HUDEP-2 (cell line): ENCODE data around the gene PTS.
"Not testable (repeated sequence)": the region's sequence is repeated elsewhere in the genome, so short reads cannot be mapped to it uniquely, and the experiment has no call there.

Source experiments
- DNase-seq, 76 experiments: peaks; one replicate each; lab custom pipeline; 2025; ENCODE audit not compliant: unreplicated experiment in 76 of 76; lab: John Stamatoyannopoulos, UW

Gene PTS

DNA sequence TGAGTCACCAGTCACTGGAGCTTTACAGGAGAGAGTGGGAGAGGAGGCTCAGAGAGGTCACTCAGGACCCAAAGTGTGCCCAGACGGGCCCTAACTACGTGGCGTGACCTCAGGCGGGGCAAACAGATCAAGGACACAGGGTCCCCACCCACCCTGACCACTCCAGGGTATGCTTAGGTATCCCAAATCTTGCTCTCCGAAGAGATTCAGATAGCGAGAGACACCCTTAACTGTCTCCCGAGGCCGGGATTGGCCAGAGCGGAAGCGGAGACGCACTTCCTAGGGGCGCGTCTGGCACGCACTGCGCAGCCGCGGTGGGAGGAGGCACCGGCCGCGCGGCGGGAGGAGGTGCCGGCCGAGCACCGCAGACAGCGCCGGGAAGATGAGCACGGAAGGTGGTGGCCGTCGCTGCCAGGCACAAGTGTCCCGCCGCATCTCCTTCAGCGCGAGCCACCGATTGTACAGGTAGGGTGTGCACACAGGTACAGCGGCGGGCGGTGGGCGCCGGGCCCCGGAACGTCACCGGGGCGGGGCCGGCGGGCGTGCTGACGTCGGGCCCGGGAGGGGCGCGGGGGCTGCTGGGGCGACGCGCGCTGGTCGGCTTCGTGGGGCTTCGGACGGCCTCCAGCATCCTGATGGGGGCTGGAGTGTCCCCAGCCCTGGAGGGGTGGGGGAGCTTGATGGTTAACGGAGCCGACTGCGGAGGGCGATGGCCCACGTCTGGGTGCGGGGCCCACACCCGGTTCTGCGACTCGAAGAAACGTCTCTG, at the start of gene PTS:
TSS of gene PTS (plus strand) at position 367 of the 769 bp plus-strand sequence. CDS start at position 383, 16 bp downstream.
- peak in 72 of 76 experiments; percentile 21 to 84 (median 68) for DNase-seq

DNA sequence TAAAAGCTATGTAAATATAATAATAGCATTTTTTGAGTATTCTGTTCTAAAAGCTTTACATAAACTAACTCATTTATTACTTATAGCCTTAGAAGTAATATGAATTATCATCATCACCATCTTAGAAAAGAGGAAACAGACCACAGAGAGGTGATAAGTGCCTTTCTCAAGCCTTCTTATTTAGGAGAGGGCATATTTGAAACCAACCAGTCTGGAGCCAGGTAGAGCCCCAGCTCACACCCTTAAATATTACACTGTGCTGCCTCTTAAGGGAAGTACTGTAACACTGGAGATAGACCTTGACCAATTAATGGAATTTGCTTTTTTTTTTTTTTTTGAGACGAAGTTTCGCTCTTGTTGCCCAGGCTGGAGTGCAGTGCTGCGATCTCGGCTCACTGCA, 48.6 kb upstream of the PTS start:
- no peak for DNase-seq

DNA sequence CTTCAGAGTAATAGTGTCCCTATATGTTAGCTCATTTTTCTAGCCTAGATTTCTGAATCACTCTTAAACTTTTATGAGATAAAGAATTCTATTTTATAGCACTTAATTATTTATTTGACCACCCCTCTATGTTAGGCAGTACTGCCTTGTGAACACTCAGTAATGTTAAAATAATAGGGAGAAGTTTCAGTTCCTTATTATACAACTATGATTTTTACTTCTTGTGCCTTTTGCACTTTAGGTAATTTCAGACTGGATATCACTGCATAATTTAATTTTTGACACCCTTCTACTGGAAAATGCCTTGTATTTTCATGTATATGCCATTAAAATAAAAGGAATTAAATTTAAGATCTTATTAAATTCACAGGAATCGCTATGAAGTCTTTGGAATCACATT, 47.8 kb upstream of the PTS start:
- DNase-seq = no peak

DNA sequence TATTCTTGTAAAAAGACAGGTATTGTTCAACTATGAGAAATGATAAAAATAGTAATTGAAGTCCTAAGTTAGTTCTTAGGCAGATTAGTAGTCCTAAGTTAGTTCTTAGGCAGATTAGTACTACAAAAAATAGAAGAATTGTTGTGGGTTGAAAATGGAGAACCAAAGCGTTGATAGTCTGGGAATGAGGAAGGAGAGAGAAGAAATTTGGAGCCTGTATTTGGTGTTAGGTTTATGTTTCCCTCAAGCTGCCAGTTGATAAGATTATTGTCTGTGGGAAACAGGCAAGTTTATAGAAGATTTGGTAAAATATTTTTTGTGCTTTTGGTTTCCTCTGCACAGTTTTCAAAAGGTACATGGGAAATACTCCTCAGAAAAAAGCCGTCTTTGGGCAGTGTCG, 47.3 kb upstream of the PTS start:
- DNase-seq = no peak

DNA sequence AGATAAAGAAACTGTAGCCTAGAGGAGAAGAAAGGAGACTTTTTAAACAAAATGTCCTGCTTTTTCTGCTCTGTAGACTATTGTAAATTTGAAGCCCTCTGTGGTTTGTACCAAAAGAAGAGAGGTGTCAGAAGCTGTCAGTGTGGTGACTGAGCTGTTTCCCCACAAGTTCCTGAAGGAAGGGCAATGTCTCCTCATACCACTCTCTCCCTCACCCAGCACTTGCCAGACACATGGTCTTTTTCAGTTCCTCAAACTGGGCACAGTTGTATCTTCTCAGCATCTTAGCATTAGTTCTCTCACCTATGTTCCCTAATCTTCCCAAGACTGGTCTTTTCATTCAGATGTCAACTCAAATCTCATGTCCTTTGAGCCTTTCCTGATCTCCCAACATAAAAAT, 46.6 kb upstream of the PTS start:
- no peak for DNase-seq

DNA sequence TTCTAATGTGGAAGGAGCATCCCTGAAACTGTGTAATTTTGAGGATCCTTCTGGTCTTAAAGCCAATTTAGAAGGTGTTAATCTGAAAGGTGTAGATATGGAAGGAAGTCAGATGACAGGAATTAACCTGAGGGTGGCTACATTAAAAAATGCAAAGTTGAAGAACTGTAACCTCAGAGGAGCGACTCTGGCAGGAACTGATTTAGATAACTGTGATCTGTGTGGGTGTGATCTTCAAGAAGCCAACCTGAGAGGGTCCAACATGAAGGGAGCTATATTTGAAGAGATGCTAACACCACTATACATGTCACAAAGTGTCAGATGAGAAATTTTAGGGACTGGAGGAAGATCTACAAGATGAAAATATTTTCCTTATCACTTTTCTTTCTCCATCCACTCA, 43.4 kb upstream of the PTS start:
- no peak for DNase-seq

DNA sequence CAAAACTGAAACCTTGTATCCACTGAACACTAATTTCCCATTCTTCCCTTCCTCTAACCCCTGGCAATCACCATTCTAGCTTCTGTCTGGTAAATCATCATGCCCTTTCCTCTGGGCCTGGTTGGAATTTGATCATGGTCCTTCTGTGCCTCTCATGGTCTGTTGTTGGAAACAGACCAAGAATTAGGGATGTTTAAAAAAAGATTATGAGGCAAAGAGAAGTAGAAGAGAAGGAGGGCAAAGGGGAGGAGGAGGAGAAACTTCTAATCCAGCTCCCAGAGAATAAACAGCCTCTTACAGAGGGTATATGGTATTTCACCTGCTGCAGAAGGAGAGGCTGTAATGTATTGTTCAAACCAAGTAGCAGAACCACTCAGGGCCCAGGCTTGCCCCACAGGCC, 40.3 kb upstream of the PTS start:
- no peak for DNase-seq

DNA sequence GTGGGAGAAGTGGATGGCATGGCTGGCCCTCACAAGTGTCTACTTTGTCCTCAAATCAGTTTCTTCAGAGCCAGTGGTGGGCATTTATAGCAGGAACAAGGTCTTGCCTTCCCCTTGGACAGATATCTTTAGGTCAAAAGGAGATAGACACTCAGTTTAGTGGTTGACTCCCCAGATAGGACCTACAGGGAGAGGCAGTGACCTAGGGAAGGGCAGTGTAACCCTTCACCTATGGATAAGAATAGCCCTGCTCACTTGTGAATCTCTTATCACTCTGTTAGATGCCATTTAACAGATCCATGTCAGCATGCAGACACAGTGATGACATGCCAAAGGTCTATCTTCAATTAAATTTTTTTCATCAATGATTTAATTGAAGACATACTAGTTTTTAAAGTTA, 39.9 kb upstream of the PTS start:
- no peak for DNase-seq

DNA sequence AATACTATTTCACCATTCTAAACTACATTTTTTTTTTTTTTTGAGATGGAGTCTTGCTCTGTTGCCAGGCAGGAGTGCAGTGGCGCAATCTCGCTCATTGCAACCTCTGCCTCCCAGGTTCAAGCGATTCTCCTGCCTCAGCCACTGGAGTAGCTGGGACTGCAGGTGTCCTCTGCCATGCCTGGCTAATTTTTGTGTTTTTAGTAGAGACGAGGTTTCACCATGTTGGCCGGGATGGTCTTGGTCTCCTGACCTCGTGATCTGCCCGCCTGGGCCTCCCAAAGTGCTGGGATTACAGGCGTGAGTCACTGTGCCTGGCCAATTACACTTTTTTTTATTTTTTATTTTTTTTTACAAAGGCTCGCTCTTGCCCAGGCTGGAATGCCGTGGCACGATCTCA, 31.1 kb upstream of the PTS start:
- not testable (repeated sequence) for DNase-seq

DNA sequence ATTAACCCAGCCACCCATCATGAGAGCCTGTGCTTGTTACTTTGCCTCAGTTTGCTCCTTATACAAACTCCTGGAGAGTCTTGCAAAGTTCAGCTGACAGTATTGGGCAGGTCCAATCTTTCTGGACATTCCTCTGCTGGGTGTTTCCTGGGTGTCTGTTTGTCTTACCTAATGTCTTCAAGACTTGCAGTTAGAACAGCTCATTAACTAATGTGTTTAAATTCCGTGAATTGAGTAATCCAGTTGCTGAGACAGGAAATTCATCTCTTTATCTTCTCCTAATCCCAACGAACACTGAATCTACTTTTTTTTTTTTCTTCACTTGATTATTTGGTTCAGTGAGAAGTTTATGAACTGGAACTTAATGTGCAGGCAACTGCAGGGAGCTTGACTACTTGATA, 30.3 kb upstream of the PTS start:
- no peak for DNase-seq

DNA sequence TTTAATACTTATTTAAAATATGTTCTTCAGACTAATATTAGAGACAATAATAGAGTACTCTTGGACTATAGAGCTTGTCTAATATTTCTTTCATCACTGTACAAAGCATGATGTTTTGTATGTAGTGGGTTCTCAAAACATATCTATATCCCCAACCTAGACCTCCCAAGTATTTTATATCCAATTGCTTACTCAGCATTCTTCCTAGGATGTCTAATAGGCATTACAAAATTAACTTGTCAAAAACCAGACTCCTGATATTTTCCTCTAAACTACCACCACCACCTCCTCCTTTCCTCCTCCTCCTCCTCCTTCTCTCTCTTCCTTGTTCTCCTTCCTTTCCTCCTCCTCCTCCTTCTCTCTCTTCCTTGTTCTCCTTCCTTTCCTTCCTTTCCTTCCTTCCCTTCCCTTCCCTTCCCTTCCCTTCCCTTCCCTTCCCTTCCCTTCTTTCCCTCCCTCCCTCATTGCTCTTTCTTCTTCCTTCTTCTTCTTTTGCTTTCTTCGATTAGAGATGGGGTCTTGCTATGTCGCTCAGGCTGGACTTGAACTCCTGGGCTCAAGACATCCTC, 29.6 kb upstream of the PTS start:
- DNase-seq = no peak

DNA sequence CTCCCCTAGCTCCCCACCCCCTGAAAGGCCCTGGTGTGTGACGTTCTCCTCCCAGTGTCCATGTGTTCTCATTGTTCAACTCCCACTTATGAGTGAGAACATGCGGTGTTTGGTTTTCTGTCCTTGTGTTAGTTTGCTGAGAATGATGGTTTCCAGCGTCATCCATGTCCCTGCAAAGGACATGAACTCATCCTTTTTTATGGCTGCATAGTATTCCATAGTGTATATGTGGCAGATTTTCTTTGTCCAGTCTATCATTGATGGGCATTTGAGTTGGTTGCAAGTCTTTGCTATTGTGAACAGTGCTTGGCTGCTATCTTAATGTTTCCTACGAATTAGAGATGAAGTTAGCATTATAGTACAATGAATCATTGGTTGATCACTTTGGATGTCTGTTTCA, 27.1 kb upstream of the PTS start:
- not testable (repeated sequence) for DNase-seq

DNA sequence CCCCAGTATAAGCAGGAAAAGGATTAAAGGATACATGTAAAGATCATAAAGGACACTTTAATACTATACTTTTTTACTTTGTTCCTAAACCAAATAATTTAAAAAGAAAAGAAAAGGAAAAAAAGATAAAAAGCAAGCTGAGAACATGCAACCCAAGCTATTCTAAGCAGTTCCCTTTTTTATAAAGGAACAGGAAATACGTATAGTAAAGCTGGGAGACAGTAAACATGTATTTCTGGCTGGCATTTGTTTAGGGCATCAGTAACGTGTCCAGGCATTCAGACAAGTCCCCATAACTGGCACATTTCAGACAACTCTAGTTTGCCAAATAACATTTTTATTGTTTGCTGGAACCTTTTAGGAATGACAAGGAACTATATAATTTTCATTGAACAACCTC, 26.0 kb upstream of the PTS start:
- no peak for DNase-seq

DNA sequence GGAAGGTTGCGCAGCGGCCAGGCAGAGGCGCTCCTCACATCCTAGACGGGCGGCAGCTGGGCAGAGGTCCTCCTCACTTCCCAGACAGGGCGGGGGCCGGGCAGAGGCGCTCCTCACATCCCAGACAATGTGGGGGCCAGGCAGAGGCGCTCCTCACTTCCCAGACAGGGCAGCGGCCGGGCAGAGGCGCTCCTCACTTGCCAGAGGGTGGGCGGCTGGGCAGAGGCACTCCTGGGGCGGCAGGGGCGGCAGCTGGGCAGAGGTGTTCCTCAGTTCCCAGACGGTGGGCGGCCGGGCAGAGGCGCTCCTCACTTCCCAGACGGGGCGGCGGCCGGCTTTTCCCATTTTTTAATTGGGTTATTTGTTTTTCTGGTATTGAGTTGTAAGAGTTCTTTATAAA, 20.2 kb upstream of the PTS start:
- no peak for DNase-seq

DNA sequence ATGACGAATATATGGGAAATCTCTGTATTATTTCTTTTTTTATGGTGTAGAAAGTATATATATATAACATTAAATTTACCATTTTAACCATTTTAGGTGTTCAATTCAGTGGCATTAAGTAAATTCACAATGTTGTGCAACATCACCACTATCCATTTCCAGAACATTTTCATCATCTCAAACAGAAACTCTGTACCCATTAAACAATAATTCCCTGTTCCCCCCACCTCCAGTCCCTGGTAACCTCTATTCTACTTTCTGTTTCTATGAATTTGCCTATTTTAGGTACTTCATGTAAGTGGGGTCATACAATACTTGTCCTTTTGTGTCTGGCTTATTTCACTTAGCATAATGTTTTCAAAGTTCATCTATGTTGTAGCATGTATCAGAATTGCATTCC, 15.3 kb upstream of the PTS start:
- no peak for DNase-seq

DNA sequence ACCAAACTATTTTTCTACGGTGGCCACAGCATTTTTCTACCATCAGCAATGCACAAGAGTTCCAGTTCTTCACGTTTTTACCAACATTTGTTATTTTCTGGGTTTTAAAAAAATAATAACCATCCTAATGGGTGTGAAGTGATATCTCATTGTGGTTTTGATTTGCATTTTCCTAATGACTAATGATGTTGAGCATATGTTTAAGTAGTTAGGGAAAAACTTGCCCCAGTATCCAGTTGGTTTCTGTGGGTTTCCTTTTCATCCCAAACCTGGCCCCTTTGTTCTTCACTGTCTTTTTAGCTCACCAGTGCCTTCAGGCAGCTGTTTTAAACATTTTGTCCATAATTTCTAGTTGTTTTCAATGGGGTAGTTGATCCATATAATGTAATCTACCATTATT, 14.7 kb upstream of the PTS start:
- no peak for DNase-seq

DNA sequence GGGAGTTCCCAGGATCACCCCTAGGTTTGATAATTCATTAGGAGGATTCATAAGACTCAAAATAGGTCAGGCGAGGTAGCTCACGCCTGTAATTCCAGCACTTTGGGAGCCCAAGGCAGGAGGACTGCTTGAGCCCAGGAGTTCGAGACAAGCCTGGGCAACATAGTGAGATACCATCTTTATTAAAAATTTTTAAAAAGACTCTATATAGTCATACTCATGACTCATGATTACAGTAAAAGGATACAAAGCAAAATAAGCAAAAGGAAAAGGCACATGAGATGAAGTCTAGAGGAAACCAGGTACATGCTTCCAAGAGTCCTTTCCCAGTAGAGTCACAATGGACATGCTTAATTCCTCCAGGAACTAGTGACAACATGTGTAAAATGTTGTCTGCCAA, 13.9 kb upstream of the PTS start:
- DNase-seq = no peak

DNA sequence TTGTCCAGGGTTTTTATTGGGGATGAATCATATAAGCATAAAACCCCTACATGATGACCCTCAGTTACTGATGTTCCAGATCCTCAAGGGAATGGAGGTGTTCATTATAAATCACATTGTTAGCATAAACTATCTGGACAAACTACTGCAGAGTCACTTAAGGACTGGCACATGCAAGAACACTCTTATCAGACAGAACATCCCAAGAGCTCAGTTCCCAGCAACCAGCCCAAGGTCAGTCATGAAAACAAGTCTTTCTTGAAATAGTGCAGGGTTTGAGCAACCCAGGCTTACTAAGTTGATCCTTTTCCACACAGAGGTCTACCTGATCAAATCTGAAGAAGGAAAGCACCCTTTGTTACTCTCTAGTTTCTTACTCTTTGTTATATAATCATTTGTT, 13.5 kb upstream of the PTS start:
- DNase-seq = peak in 1 of 76 experiments; percentile 5

DNA sequence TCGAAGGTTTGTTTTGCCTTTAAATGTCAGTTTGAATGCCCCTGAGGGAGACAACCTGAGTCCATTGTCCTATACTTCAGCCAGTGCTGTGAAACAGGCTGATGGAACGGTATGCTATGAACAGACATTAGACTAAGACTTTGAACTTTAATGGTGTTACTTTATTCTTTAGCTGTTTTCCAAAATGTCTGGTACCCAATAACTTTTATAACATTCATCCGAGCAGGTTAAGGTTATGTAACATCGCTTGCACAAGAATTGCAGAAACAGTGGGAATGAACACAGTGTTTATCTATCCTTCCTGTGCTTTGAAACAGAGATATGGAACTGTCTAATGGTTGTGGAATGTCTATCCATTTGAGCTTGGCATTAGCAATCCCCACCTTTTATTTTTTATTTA, 12.5 kb upstream of the PTS start:
- DNase-seq = no peak

DNA sequence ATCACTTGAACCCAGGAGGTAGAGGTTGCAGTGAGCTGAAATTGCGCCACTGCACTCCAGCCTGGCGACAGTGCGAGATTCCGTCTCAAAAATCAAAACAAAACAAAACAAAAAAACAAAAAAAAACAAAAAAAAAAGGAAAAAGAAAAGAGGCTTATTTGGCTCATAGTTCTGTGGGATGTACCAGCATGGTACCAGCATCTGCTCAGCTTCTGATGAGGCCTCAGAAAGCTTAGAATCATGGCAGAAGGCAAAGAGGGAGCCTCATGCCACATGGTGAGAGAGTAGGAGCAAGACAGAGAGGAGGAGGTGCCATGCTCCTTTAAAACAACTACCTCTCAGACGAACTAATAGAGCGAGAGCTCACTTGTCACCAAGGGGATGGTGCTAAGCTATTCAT, 10.6 kb upstream of the PTS start:
- DNase-seq = no peak

DNA sequence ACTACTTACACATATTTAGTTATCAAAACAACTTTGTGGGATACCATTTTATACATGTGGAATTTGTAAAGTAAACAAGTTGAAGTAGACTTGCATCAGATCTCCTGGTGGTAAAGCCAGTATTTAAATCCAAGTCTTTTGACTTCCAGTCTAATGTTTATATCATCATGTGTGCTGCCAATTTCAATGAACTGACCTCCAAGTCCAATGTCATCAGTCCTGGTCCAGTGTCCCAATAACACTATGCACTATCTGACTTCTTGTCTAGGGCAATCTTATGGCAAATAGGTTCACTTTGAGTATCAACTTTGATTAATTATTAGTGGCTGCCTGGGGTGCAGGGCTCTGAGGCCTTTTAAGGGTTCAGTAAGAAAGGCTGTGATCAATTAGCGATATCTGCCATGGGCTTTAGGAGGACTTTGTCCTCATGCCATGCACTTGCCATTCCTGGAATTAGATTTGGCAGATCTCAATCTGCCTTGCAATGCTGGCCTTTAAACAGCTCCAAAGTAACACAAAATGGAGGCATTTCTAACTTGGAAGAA, 9.6 kb upstream of the PTS start:
- DNase-seq = no peak

DNA sequence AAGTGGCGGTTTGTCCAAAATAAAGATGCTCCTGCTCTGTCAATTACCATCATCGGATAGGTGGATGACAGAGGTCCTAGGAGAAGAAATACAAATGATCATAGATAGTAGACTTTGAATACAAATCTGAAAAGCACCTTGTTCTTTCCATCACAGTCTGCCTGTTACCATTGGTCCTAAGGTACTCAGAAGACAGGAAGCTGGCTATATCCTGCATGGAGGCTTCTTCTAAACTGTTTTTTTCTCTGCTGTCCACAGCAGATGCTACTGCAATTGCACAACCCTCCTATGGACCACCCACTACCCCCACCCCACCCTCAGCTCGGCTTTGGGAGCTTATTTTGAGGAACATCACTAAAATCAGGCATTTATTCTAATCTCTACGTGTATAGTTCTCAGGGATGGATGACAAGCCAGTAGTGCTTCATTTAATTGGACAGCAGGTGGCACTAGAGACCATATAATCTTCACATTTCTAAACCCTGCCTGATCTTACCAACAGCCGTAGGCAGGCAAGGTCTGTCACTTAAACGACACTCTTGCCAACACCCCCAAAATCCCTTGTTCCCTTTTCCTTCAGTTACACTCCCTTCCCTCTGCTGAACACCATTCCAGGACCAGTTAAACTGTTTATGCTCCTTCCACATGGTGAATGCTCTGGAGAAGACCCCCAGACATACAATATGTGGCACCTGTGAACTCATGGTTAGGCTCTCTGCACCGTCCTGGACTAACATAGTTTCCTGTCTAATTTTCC, 6.6 kb upstream of the PTS start:
- DNase-seq = peak in 37 of 76 experiments; percentile 1 to 62 (median 38)
